Measurements from ENCODE around the gene PRPF40B. TPM values are rescaled to one million over a fixed set of nuclear protein-coding genes. Genes with fewer than 3 reads are reported as not detected.

Gene PRPF40B
- total RNA-seq, 4 donors from 2014 or later = 3.4 to 10.1 (median 6.7) TPM

DNA sequence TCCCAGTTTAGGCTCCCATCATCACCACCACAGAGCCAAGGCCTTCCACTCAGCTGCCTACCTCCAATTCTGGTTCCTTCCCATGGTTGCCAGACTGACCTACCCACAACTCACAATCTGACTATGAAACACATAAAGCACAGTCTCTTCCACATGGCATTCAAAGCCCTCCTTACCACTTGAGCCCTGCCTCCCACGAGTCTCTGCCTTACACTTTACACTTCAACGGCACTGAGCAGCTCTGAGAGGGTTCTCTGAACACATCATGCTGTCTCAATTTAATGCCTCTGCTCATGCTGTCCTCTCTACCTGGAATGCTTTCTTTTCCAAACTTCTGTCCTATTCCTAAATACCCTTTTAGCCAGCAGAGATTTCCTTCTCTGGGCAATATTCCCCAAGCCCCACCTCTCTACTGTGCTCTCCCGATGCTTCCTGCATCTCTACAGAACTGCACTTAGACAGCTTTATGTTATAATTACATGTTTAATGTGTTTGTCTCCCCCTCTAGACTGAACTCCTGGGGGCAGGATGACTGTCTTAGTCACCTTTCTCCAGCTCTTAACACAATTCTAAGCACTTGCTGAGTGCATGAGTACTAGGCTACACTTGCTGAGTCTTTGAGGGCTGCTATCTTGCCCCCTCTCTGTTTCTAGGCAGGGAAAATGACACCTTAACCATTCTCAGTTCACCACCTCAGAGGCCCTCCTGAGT lies 60.4 kb downstream of the PRPF40B start:
- TF ChIP-seq, protein P1, sequence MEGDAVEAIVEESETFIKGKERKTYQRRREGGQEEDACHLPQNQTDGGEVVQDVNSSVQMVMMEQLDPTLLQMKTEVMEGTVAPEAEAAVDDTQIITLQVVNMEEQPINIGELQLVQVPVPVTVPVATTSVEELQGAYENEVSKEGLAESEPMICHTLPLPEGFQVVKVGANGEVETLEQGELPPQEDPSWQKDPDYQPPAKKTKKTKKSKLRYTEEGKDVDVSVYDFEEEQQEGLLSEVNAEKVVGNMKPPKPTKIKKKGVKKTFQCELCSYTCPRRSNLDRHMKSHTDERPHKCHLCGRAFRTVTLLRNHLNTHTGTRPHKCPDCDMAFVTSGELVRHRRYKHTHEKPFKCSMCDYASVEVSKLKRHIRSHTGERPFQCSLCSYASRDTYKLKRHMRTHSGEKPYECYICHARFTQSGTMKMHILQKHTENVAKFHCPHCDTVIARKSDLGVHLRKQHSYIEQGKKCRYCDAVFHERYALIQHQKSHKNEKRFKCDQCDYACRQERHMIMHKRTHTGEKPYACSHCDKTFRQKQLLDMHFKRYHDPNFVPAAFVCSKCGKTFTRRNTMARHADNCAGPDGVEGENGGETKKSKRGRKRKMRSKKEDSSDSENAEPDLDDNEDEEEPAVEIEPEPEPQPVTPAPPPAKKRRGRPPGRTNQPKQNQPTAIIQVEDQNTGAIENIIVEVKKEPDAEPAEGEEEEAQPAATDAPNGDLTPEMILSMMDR (IDR thresholded peaks at IDR 0.05; ENCODE audit: low read depth) = no peak

DNA sequence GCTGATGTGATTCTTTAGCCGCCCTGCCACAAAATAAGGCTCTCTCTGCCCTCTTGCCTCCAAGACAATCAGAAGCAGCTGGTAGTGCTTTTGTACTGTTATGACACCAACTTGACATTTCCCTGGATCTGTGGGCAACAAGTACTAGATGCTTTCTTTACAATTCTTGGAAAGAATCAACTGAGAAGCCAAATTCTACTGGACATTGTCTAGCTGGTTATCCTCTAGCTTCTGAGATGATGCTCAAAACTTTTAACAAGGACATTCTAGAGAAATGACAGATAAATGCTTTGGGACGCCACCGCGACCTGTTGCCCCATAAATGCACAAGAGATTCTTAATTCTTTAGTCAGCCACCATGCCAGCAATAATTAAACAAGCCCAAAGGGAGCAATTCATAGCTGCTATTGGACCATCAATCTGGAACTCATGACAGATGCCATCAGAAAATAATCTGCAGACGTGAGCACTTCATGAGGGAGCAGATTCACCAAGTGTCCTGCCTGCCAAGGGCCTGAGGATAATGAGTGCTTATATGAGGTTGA lies 61.0 kb downstream of the PRPF40B start:
- TF ChIP-seq, protein P1 (IDR thresholded peaks at IDR 0.05; ENCODE audit: low read depth) = no peak

DNA sequence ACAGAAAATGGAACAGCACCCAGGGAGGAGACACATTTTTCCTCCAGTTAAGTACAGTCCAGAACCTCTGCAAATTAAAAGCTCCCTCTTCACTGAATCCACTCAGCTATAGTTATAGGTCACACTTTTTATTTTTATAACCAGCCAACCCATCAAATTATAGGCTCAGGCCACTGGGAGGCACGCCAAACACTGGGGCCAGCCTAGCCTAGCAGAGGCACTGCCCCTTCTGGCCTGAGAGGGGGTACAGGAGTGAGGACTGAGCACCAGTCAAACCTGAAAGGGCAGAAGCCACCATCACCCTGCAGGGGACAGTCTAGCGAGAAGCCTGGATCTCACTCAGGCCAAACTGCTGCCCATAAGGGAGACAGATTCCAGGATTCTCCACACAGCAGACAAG lies 64.6 kb downstream of the PRPF40B start:
- TF ChIP-seq, protein P1 (IDR thresholded peaks at IDR 0.05; ENCODE audit: low read depth) = no peak

DNA sequence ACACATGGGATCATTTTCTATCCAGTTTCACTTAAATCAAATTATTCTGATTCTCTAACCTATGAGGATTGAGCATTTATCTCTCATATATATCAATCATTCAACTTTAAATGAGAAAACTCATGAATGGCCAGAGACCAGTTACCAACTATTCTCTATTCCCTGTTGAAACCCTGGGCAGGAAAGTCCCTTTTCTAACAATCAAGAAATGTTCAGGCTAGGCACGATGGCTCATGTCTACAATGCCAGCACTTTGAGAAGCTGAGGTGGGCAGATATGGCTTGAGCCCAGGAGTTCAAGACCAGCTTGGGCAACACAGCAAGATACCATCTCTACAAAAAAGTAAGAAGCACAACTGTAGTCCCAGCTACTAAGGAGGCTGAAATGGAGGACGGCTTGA lies 65.9 kb downstream of the PRPF40B start:
- TF ChIP-seq, protein P1 (IDR thresholded peaks at IDR 0.05; ENCODE audit: low read depth) = no peak

DNA sequence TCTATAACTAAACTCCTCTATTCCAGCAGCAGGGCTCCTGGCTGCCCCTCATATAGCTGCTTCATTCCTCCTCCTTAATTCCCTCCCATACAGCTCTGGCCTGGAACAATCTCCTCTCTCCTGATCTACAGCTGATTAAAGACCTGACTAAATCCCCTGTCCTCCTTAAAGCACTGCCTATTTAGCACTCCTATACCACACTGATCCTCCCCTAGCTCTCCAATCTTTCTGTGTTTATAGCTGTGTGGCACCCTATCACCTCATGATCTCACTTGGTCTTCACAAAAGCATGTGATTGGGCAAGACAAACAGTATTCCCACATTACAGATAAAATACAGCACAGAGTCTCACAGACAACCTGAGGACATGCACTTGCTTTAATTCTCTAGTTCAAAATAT lies 66.4 kb downstream of the PRPF40B start:
- TF ChIP-seq, protein P1 (IDR thresholded peaks at IDR 0.05; ENCODE audit: low read depth) = no peak

GRCh38 chr12:49692851-49693250 lies 69.5 kb downstream of the PRPF40B start:
- TF ChIP-seq, protein P1 (IDR thresholded peaks at IDR 0.05; ENCODE audit: low read depth) = no peak

GRCh38 chr12:49693931-49694444 lies 70.6 kb downstream of the PRPF40B start:
- TF ChIP-seq, protein P1 (IDR thresholded peaks at IDR 0.05; ENCODE audit: low read depth) = no peak
